Measurements from ENCODE around the gene BCL10. TPM values are rescaled to one million over a fixed set of nuclear protein-coding genes. Genes with fewer than 3 reads are reported as not detected.

BCL10 gene
- total RNA-seq, 1 donor from 2014 or later = 25.5 TPM

- no peak for DNase-seq
- Mint-ChIP-seq H3K9me3 (no peaks in the 10 kb centered on the region), H3K4me1 (peaks cover 12% of the 10 kb centered on the region), H3K4me3 (no peak overlapping the region), H3K27ac (no peak overlapping the region), H3K27me3 (peaks cover 45% of the 10 kb centered on the region), H3K36me3 (ENCODE audit: low read depth) (no peaks in the 10 kb centered on the region)
- intact Hi-C loops (cut with micrococcal nuclease) = loop anchor here (10.0 kb wide), 1 partner anchor 1146 kb away; the partner anchor contains the start of gene PRKACB
Measured at GRCh38 chr1:85290826-85291225, 14.4 kb upstream of the BCL10 start.

GRCh38 chr1:85289848-85290335 lies 13.5 kb upstream of the BCL10 start:
- no peak for DNase-seq
- intact Hi-C loops (cut with micrococcal nuclease) = loop anchor here (10.0 kb wide), 1 partner anchor 1145 kb away; the partner anchor contains the start of gene PRKACB
- no peak overlapping the region for H3K27ac Mint-ChIP-seq

GRCh38 chr1:85289207-85289847 lies 12.9 kb upstream of the BCL10 start:
- H3K36me3 Mint-ChIP-seq (ENCODE audit: low read depth) = no peaks in the 10 kb centered on the region
- intact Hi-C loops (cut with micrococcal nuclease) = no loop called here
- no peak overlapping the region for H3K4me3 Mint-ChIP-seq
- H3K27ac Mint-ChIP-seq = no peak overlapping the region
- H3K27me3 Mint-ChIP-seq = peaks cover 48% of the 10 kb centered on the region
- DNase-seq = no peak
- no peaks in the 10 kb centered on the region for H3K9me3 Mint-ChIP-seq
- H3K4me1 Mint-ChIP-seq = peaks cover 10% of the 10 kb centered on the region

More at GRCh38 chr1:85289848-85290335, 13.5 kb upstream of the BCL10 start:
- H3K4me3 Mint-ChIP-seq = no peak overlapping the region
- no peaks in the 10 kb centered on the region for H3K36me3 Mint-ChIP-seq (ENCODE audit: low read depth)
- peaks cover 47% of the 10 kb centered on the region for H3K27me3 Mint-ChIP-seq
- no peaks in the 10 kb centered on the region for H3K9me3 Mint-ChIP-seq
- H3K4me1 Mint-ChIP-seq = peaks cover 11% of the 10 kb centered on the region

GRCh38 chr1:85284202-85284601 lies 7.8 kb upstream of the BCL10 start:
- Mint-ChIP-seq H3K27me3 (peaks cover 44% of the 10 kb centered on the region), H3K4me1 (peaks cover 8% of the 10 kb centered on the region), H3K4me3 (no peak overlapping the region), H3K9me3 (no peaks in the 10 kb centered on the region), H3K27ac (no peak overlapping the region), H3K36me3 (ENCODE audit: low read depth) (no peaks in the 10 kb centered on the region)
- no peak for DNase-seq
- intact Hi-C loops (cut with micrococcal nuclease) = no loop called here

- H3K27me3 Mint-ChIP-seq = peaks cover 47% of the 10 kb centered on the region
- H3K9me3 Mint-ChIP-seq = no peaks in the 10 kb centered on the region
- no peaks in the 10 kb centered on the region for H3K36me3 Mint-ChIP-seq (ENCODE audit: low read depth)
- H3K27ac Mint-ChIP-seq = no peak overlapping the region
- H3K4me3 Mint-ChIP-seq = no peak overlapping the region
- DNase-seq = no peak
- intact Hi-C loops (cut with micrococcal nuclease) = no loop called here
- H3K4me1 Mint-ChIP-seq = peaks cover 14% of the 10 kb centered on the region
Measured at GRCh38 chr1:85283475-85284199, 7.2 kb upstream of the BCL10 start.

GRCh38 chr1:85282424-85282823 lies 6.0 kb upstream of the BCL10 start:
- no peak overlapping the region for H3K4me3 Mint-ChIP-seq
- no peak for DNase-seq
- H3K27me3 Mint-ChIP-seq = peaks cover 47% of the 10 kb centered on the region
- no peak overlapping the region for H3K27ac Mint-ChIP-seq
- peaks cover 16% of the 10 kb centered on the region for H3K4me1 Mint-ChIP-seq
- intact Hi-C loops (cut with micrococcal nuclease) = no loop called here
- no peaks in the 10 kb centered on the region for H3K36me3 Mint-ChIP-seq (ENCODE audit: low read depth)
- H3K9me3 Mint-ChIP-seq = no peaks in the 10 kb centered on the region

GRCh38 chr1:85280636-85281035 lies 4.2 kb upstream of the BCL10 start:
- H3K9me3 Mint-ChIP-seq = no peaks in the 10 kb centered on the region
- H3K27me3 Mint-ChIP-seq = peaks cover 35% of the 10 kb centered on the region
- H3K4me3 Mint-ChIP-seq = no peak overlapping the region
- H3K4me1 Mint-ChIP-seq = peaks cover 20% of the 10 kb centered on the region
- intact Hi-C loops (cut with micrococcal nuclease) = no loop called here
- no peaks in the 10 kb centered on the region for H3K36me3 Mint-ChIP-seq (ENCODE audit: low read depth)
- DNase-seq = no peak
- H3K27ac Mint-ChIP-seq = no peak overlapping the region

- intact Hi-C loops (cut with micrococcal nuclease) = loop anchor here (5.0 kb wide), 3 partner anchors 417 to 707 kb away; partner anchors contain the start of genes CTBS and ZNHIT6
- no peak for DNase-seq
- H3K36me3 Mint-ChIP-seq (ENCODE audit: low read depth) = peaks cover 7% of the 10 kb centered on the region
- peak overlapping the region; percentile 59 for H3K27ac Mint-ChIP-seq
- H3K27me3 Mint-ChIP-seq = peaks cover 34% of the 10 kb centered on the region
- peaks cover 29% of the 10 kb centered on the region for H3K4me1 Mint-ChIP-seq
- H3K4me3 Mint-ChIP-seq = peak overlapping the region; percentile 23
- no peaks in the 10 kb centered on the region for H3K9me3 Mint-ChIP-seq
Measured at GRCh38 chr1:85279458-85280080, 3.1 kb upstream of the BCL10 start.

- H3K9me3 Mint-ChIP-seq = no peaks in the 10 kb centered on the region
- H3K4me3 Mint-ChIP-seq = peak overlapping the region; percentile 23
- H3K27me3 Mint-ChIP-seq = peaks cover 31% of the 10 kb centered on the region
- H3K27ac Mint-ChIP-seq = peak overlapping the region; percentile 31
- intact Hi-C loops (cut with micrococcal nuclease) = loop anchor here (5.0 kb wide), 3 partner anchors 417 to 707 kb away; partner anchors contain the start of genes CTBS and ZNHIT6
- DNase-seq = peak; percentile 80
- H3K4me1 Mint-ChIP-seq = peaks cover 34% of the 10 kb centered on the region
- peaks cover 12% of the 10 kb centered on the region for H3K36me3 Mint-ChIP-seq (ENCODE audit: low read depth)
Measured at GRCh38 chr1:85278853-85279314, 2.5 kb upstream of the BCL10 start.

GRCh38 chr1:85277802-85278201 lies 1.4 kb upstream of the BCL10 start:
- Mint-ChIP-seq H3K4me1 (peaks cover 45% of the 10 kb centered on the region), H3K9me3 (no peaks in the 10 kb centered on the region), H3K36me3 (ENCODE audit: low read depth) (peaks cover 22% of the 10 kb centered on the region), H3K27ac (no peak overlapping the region), H3K27me3 (peaks cover 28% of the 10 kb centered on the region), H3K4me3 (no peak overlapping the region)
- intact Hi-C loops (cut with micrococcal nuclease) = loop anchor here (2.0 to 5.0 kb wide), 4 partner anchors 416 to 771 kb away; partner anchors contain the start of genes CTBS, GNG5, SPATA1 and ZNHIT6
- no peak for DNase-seq

GRCh38 chr1:85276978-85277639 lies 677 bp upstream of the BCL10 start:
- no peak for DNase-seq
- H3K27me3 Mint-ChIP-seq = peaks cover 24% of the 10 kb centered on the region
- H3K27ac Mint-ChIP-seq = peak overlapping the region; percentile 91
- H3K4me3 Mint-ChIP-seq = peak overlapping the region; percentile 84
- H3K9me3 Mint-ChIP-seq = no peaks in the 10 kb centered on the region
- H3K4me1 Mint-ChIP-seq = peaks cover 46% of the 10 kb centered on the region
- intact Hi-C loops (cut with micrococcal nuclease) = loop anchor here (1.0 to 5.0 kb wide), 6 partner anchors 18 to 770 kb away; partner anchors contain the start of genes C1orf52, CTBS, GNG5 and SPATA1
- H3K36me3 Mint-ChIP-seq (ENCODE audit: low read depth) = peaks cover 23% of the 10 kb centered on the region

GRCh38 chr1:85275701-85276214 lies 674 bp downstream of the BCL10 start:
- Mint-ChIP-seq H3K27ac (peak overlapping the region; percentile 91), H3K4me1 (peaks cover 46% of the 10 kb centered on the region), H3K27me3 (peaks cover 14% of the 10 kb centered on the region), H3K4me3 (peak overlapping the region; percentile 84), H3K9me3 (no peaks in the 10 kb centered on the region), H3K36me3 (ENCODE audit: low read depth) (peaks cover 30% of the 10 kb centered on the region)
- peak; percentile 78 for DNase-seq
- intact Hi-C loops (cut with micrococcal nuclease) = loop anchor here (1.0 to 5.0 kb wide), 6 partner anchors 16 to 769 kb away; partner anchors contain the start of genes C1orf52, CTBS, GNG5 and SPATA1

GRCh38 chr1:85274969-85275453 lies 1.4 kb downstream of the BCL10 start:
- Mint-ChIP-seq H3K9me3 (no peaks in the 10 kb centered on the region), H3K4me3 (peak overlapping the region; percentile 84), H3K27me3 (peaks cover 8% of the 10 kb centered on the region), H3K27ac (peak overlapping the region; percentile 91), H3K4me1 (peaks cover 46% of the 10 kb centered on the region), H3K36me3 (ENCODE audit: low read depth) (peaks cover 34% of the 10 kb centered on the region)
- intact Hi-C loops (cut with micrococcal nuclease) = loop anchor here (5.0 kb wide), 3 partner anchors 413 to 703 kb away; partner anchors contain the start of genes CTBS and ZNHIT6
- no peak for DNase-seq
